HG03064 (cell line): ENCODE measurements around the gene PPP2R2C.

Source experiments
- ATAC-seq: cut with Tn5 transposase; IDR thresholded peaks from one replicate; pipeline ENCODE4 v1.9.1; 2021; ENCODE audit warnings: low read depth; ENCODE audit not compliant: unreplicated experiment

Gene PPP2R2C

DNA sequence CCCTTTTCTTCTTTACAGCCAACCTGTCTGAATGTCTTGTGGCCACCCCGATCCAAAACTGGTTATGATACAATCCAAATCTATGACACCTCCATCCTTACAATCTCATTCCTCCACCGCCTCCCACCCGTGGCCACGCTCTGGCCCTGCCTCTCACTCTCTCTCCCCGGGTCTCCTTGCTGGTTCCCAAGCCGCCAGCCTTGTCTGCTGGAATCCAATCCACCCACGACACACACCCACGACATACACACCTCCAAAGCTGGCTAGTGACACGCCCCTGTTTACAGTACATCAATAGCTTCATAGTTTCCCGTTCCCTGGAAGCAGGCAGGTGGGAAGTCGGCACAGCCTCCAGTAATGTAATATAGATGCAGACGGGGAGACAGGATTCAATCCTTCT lies 103.8 kb downstream of the PPP2R2C start:
- no peak for ATAC-seq

DNA sequence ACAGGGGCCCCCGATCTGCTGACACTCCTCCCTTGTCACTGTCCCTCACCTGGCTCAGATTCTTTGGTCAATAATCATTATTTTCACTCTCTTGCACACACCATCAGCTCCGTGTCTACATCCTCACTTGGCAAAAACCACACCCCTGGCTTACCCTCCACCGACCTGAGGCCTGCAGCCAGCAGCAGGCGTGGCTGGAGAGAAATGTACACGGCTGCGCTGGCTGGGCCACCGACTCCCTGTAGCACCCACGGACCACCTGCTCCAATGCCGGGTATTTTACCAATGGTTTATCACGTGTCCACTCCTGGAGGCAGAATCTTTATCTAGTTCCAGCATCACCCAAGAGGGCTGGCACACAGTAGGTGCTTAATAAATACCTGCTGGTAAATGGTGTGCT lies 104.3 kb downstream of the PPP2R2C start:
- no peak for ATAC-seq

DNA sequence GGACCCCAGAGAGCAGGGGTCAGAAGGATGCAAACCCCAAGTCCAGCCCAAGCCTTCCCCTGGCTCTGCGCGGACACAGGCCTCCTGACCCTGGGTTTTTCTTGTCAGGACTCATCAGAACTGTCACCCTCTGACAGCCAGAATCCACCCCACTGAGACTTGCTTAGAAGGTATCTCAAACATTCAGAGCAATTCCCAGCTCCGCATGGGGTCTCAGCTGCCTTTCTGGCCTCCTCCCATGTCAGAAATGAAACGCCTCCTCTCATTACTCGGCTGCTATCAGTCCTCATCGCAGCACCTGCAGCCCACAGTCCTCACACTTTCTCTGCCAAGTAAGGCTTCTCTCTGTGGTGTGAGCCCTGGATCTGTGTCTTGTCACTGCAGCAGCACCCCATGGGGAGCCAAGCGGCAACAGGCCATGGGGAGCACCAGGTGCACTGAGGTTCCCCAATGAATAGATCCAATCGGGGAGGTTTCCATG lies 105.0 kb downstream of the PPP2R2C start:
- ATAC-seq = no peak

DNA sequence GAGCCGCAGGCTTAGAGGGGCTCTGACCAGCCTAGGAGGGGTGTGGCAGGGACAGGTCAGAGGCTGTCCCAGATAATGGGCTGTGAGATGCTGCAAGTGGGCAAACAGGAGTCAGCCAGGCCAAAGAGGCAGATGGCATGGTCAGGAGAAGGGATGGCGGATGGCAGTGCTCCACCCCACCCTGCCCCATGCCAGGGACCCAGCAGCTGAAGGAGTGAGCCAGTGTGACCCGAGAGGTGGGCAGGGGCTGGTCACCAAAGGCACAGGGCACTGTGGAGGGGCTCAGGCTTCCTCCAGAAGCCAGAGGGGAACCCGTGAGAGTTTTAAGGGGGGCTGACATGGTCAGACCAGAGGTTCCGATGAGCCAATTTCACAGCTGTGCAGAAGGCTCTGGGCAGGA lies 105.8 kb downstream of the PPP2R2C start:
- no peak for ATAC-seq

DNA sequence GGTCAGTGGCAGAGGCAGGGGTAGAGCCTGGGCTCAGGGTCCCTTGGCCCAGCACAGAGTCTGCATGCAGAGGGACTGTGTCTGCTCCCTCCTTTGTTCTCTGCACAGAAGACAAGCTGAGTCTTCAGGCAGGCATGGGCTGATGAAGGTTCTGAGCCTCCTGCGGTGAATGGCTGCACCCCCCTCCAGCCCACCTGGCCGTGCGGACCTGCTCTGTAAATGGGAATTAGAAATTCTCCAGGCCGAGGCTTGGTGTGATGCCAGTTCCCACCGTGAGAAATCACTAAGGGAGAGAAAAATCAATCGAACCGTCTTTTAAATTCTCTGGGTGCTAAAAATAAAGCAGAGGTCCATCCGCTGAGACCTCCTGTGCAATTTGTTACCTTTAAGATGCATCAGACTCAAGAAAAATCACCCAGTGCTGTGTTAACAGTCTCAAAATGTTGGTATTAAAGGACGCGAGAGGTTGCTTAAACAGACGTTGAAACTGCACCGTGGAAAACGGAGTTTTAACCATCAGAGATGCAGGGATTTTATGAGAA lies 106.8 kb downstream of the PPP2R2C start:
- no peak for ATAC-seq

DNA sequence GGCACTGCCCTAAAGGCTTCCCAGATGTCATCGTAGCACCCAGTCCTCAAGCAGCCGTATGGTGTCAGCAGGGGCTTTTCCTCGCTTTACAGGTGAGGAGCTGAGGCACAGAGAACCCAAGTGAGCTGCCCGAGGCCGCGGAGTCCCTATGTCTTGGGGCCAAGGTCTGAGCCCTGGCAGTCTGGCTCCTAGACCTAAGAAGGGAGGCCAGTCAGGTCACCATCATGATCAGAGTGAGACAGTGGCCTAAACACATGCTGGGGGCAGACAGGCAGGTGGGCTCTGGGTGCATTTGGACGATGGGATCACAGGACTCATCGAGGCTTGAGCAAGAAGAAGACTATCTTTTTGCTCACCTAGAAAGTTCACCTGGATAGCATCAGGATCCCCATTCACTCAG lies 107.8 kb downstream of the PPP2R2C start:
- ATAC-seq = no peak

DNA sequence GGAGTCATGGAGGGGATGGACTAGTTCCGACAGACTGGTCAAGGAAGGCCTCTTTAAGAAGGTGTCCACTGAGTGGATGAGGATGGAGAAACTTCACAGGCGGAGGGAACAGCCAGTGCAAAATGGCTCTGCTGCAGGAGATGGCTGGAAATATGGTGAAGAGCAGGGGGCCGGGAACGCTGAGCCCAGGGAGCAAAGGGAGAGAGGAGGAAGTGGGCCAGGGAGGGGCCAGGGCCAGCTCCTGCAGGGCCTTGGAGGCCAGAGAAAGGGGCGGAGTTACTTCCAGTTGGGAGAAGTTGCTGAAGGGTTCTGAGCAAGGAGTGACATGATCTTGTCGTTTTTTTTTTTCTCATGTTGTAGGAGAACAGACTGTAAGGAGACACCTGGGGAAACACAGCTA lies 108.3 kb downstream of the PPP2R2C start:
- ATAC-seq = no peak

DNA sequence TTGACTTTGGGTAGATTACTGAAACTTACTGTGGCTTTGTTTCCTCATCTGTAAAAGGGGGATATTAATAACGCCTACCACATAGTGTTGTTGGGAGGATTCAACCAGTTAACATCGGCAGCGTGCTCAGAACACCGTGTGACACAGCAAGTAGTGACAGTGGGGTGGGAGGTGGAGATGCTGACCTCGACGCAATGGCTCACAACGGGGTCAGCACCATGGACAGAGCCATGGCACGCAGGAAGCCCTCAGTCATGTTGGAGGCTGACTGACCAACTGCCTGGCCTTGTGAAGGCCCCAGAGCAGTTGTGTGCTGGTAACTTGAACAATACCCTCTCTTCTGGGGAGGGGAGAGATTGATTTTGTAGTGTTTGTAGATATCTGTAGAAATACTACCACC lies 109.5 kb downstream of the PPP2R2C start:
- no peak for ATAC-seq

DNA sequence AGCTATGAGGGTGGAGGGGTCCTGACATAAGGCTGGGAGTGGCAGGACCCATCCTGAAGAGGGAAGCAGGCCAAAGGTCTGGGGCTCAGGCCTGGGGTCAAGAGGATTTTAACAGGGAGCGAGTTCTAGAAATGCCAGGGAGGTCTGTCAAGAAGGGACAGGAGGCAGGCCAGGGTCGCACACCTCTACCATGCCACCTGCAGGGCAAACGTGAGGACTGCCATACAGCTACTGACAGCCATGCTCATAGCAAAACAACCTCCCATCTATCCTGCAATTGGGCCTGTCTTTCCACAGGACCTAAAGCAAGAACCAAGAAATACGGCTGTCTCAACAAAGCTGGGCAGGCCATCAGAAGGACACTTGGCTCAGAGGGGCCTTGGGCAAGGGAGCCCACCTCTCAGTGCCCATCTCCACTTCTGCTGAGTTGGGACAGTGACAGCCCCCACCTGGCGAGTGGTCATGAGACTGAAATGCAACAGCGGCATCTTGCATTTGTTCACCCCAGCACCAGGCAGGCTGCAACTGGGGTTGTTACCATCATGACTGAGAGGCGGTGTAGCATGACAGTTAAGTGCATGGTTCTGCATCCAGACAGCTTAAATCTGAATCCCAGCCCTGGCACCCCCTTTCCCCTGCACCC lies 110.0 kb downstream of the PPP2R2C start:
- ATAC-seq = no peak

DNA sequence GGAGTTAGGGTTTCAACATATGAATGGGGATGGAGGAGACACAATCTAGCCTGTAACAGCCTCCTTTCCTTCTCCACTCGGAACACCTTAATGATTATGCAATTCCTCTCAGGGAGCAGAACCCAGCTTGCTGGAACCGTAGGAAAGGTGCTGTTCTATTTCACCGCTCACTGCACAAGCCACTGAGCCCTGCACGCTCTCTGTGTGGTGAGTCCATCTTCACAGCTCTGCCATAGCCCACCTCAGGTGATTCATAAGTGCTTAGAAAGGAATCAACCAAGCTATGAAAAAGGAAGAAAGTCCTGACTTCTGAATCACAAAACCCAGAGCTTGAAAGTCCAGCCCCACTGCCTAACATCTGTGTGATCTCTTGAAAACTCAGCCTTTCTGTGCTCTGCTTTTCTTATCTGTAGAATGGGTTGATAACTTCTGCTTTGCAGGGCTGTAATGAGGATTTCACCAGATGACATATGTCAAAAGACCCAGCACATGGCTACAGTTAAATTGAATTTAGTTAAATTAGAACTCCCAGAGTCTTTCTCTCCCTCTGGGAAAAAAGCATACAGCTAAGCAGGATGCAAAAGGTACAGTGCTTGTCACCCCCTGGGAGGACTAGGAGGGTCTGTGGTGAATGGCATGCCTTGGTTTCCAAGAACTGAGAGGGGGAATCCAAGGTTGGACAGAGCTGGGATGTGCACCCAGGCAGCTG lies 111.2 kb downstream of the PPP2R2C start:
- ATAC-seq = no peak

DNA sequence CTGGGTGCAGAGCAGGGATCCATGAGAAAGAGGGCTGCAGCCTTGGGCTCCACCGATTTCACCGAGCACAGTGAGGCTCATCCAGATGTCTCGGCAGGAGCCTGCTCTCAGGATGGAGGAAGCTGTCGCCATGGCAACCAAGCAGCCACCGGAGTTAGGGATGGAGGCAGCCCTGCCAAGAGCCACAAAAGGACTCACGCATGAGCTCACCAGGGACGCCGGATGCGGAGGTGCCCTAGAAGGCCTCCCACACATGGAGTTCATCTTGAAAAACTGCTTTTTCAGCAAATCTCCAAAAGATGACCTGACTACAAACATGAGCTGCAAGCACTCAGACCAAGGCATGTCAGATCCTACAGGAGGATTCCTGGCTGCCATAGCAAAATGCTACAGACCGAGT lies 112.0 kb downstream of the PPP2R2C start:
- no peak for ATAC-seq

DNA sequence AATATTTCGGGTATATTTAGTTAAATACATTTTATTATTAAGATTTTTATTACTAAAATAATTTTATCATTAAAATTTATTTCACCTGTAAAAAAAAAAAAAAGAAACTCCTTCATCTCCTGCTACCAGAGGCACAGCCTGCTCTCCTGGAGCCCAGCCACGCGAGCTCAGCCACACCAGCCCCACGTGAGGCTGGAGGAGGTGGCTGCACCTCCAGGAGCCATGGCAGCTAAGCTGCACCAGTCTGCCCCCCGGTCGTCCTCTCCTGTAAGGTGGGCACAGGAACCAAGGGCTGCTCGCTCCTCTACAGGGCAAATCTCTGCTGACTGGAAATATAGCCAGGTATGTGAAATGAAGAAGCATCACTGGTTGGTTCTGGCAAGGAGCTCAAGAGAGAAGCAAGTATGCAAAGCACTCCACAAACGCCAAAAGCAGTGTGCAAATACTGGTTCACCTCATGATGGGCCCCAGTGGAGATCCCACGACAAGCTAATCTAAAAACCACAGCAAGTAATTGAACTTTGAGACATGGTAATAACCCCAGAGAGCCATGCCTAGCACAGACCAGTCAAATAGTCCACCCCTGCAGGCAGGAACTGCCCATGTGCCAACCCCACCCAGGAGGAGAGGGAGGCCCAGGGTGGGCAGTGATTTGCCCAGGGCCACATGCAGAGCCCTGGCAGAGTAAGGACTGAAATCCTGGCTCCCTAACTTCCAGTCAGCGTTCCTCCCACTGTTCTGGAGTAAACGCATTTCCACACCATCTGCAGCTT lies 112.7 kb downstream of the PPP2R2C start:
- ATAC-seq = no peak

DNA sequence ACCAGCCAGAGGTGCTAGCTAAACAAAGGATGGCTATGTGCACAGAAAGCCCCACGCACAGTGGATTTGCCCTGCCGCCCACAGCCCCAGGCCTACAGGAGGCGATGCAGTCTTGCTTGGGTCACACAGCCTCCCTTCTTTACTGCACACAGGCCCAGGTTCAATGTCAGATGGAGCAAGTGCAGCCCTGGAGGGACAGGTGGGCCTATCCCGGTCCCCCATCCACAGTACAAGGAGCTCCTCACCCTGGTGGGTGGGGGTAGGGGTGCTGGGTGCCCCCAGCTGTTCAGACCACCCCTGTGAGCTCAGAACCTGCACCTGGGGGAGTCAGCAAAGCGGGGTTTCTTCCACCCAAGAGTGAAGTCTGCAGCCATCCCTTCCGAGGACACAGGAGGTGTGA lies 114.9 kb downstream of the PPP2R2C start:
- no peak for ATAC-seq

DNA sequence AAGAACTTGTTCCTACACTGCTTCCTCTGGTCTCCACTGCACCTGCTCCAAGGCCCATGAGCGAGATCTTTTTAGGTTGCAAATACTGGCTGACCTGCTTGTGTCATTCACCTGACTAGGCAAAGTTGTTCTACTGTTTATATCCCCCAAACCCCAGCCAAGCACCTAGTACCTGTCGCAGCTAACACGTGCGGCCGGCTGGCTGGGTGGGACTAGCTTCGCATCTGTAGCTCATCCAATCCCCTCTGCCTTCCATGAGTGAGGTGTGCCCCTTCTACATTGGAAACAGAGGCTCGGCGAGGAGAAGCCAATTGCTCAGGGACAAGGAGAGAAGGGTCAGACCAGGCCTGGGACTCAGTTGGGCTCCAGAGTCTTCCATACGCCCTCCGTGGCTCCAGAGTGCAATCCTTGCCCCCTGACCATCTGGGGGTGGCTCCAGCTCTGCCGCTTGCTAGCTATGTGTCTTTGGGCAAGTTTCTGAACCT lies 116.3 kb downstream of the PPP2R2C start:
- no peak for ATAC-seq

DNA sequence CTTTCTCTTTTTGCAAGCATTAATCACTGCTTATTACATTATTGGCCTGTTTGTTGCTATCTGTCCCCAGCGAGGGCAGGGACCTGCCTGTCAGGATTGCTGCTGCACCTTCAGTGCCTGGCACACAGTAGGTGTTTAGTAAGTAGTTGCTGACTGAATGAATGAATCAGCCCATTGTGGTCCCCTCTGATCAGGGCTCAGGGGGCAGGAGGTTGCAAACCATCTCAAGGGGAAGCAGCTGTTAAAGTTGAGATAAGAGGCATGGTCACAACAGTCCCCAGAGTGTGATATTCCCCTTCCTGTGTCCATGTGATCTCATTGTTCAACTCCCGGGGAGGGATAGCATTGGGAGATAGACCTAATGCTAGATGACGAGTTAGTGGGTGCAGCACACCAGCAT lies 117.4 kb downstream of the PPP2R2C start:
- no peak for ATAC-seq

DNA sequence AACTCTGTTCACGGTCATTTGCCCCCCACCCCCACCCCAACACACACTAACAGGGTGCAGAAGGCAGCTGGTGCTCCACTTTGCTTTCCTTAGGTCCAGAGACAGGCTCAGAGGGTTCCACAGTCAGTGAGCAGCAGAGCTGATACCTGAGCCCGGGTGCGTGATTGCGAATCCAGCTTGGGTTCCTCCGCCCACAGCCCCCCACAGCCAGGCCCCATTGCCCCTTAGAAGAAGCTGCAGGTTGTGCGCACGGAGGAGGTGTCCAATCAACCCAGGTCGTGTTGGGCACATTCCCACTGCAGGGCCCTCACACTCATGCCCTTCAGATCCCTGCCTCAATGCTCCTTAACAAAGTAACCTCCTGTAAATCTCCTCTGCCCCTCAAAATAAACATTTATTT lies 117.8 kb downstream of the PPP2R2C start:
- no peak for ATAC-seq

DNA sequence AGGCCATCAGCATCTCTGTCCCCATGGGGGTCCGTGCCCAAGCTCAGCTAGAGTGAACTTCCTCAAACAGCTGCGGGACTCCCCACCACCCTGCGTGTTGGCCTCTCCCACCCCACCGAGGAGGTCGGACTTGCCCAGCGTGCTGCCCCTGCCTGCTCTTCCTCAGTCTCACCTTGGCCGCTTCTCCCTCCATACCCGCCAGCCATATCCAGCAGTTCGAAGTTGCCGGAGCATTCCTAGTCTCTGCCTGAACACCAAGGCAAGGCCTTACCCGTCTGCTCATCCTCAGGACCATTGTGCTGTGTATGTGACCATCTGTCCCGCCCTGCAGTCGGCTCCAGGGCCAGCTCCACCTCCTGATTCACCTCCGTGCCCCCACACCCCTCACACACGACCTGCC lies 118.3 kb downstream of the PPP2R2C start:
- ATAC-seq = no peak

DNA sequence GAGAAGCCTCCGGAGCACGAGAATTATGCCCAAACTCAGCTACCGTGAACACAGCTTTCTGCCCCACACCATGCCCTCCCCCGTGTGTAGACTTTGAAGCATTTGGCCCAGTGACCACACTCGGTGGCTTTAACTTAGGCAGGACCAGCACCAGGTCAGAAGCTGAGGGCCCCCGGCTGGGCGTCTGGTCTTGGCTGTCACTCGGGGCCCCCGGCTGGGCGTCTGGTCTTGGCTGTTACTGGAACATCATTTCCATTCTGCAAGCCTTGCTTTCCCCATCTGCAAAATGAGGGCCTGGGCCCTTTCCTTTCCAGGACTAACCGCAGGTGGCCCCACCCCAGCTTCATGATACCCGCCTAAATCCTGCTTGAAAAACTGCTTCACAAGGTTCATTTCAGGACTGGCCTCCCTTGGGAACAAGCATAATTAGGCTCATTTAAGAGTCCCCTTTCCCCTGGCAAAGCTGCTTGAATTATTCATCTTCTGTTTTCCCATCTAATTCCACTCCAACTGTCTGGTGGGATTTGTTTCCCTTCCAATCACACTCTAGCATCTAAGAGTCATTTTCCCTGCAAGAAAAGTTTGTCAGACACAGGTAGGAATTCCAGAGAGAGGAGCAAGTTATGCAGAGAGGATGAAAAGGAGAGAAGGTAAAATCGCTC lies 120.3 kb downstream of the PPP2R2C start:
- ATAC-seq = no peak

DNA sequence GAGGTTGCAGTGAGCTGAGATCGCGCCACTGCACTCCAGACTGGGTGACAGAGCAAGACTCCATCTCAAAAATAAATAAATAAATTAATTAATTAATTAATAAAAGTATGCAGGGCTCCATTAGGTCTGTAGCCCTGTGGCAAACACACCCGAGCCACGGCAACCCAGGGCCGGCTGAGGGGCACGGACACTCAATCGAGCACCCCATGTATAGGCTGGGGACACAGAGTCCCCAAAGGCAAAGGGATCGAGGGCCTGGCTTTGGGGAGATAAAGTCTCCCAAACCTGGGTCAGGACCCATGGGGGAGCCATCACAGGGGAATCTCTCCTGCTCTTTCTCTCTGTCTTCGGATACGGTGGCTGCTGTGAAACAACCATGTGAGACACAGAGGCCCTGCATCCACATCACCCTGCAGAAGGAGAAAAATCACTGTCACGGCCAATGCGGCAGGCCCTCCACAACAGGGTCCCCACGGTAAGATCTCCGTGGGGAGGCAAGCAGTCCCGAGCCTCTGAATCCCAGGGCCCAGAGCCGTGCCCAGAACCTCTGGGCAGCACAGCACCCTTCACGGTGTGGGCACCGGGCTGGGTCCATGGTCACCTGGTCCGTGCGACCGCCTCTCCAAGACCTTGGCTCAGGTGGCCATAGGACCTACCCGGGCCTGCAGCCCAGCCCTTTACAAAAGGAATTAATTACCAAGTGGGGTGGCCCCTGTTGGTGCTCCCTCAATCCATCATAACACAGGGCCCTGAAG lies 121.0 kb downstream of the PPP2R2C start:
- no peak for ATAC-seq

DNA sequence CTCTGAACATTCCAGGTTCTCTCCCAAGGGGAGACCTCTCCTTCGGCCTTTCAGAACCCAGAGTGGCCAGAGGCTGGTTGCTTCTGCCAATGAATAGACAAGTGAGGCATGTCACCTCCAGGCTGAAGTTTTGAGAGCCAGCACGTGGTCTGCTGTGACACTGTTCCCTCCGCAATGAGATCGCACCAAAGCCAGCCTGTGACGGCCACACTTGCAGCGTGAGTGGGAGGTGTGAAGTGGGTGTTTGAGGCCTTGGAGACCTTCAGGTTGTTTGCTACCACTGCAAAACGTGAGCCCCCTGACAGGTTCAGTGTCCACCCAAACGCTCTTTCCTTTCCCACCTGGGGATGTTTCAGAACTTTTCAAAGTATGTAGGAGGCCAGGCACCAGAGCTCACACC lies 121.8 kb downstream of the PPP2R2C start:
- no peak for ATAC-seq
